Osteocyte (in vitro differentiated cells): ENCODE data around the gene NPNT. TPM values are rescaled to one million over a fixed set of nuclear protein-coding genes. Genes with fewer than 3 reads are reported as not detected.

Source experiments
- DNase-seq: peaks from one replicate; pipeline ENCODE4 v3.0.0; 2021; ENCODE audit warnings: mixed read lengths; ENCODE audit not compliant: unreplicated experiment; ENCODE audit errors: extremely low spot score
- H3K27ac Mint-ChIP-seq: one replicate; pipeline ENCODE4 v1.8.0; 2021; ENCODE audit warnings: mild to moderate bottlenecking, mixed read lengths; ENCODE audit not compliant: unreplicated experiment
- H3K27me3 Mint-ChIP-seq: one replicate; pipeline ENCODE4 v1.8.0; 2021; ENCODE audit warnings: mixed read lengths; ENCODE audit not compliant: unreplicated experiment
- H3K36me3 Mint-ChIP-seq: one replicate; pipeline ENCODE4 v1.8.0; 2021; ENCODE audit warnings: mixed read lengths; ENCODE audit not compliant: unreplicated experiment
- H3K4me1 Mint-ChIP-seq: one replicate; pipeline ENCODE4 v1.8.0; 2021; ENCODE audit warnings: mixed read lengths; ENCODE audit not compliant: unreplicated experiment
- H3K4me3 Mint-ChIP-seq: one replicate; pipeline ENCODE4 v1.8.0; 2021; ENCODE audit warnings: mild to moderate bottlenecking, moderate library complexity, mixed read lengths; ENCODE audit not compliant: unreplicated experiment
- H3K9me3 Mint-ChIP-seq: one replicate; pipeline ENCODE4 v1.8.0; 2021; ENCODE audit warnings: mixed read lengths; ENCODE audit not compliant: unreplicated experiment
- CTCF ChIP-seq: fragments of 200-600 bp; sonication (generic); IDR thresholded peaks from 2 replicates; pipeline ENCODE4 v1.5.0; 2021; ENCODE audit warnings: antibody characterized with exemption, mild to moderate bottlenecking, moderate library complexity
- total RNA-seq: library from RNA; stranded (reverse); gene quantifications from 2 replicates; pipeline ENCODE4 v1.2.1, GENCODE V29; 2021

NPNT gene
- total RNA-seq, 1 donor from 2014 or later: not detected

GRCh38 chr4:105989485-105990242, 94.4 kb downstream of the NPNT start:
- TF ChIP-seq CTCF: no peak
- no peak for DNase-seq
- no peak overlapping the region for H3K27ac Mint-ChIP-seq
- H3K9me3 Mint-ChIP-seq: peaks cover 3% of the 10 kb centered on the region
- H3K4me1 Mint-ChIP-seq: peaks cover 2% of the 10 kb centered on the region
- no peak overlapping the region for H3K4me3 Mint-ChIP-seq
- H3K27me3 Mint-ChIP-seq: peaks cover 7% of the 10 kb centered on the region
- H3K36me3 Mint-ChIP-seq: no peaks in the 10 kb centered on the region

DNA sequence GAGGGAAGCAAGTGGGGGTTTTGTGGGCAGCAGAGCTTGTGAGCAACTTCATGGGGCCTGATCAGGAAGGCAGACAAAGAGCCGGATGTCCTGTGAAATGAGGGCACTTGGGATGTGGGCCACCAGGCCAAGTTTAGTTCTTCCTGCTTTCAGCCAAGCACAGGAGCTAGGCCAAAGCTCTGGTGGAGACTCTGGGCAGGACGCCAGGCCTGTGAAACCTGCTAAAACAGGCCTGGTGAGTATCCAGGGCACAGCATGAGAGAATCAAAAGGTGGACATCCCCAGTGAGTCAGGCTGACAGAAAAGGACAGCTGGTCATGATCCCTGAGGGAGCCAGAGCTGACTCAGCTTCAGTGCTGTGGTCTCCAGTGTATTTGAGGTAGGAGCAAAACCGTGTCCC, 95.7 kb downstream of the NPNT start:
- peaks cover 2% of the 10 kb centered on the region for H3K4me1 Mint-ChIP-seq
- peaks cover 3% of the 10 kb centered on the region for H3K9me3 Mint-ChIP-seq
- no peak overlapping the region for H3K4me3 Mint-ChIP-seq
- H3K27ac Mint-ChIP-seq: no peak overlapping the region
- TF ChIP-seq CTCF: no peak
- DNase-seq: no peak
- no peaks in the 10 kb centered on the region for H3K36me3 Mint-ChIP-seq
- peaks cover 8% of the 10 kb centered on the region for H3K27me3 Mint-ChIP-seq

DNA sequence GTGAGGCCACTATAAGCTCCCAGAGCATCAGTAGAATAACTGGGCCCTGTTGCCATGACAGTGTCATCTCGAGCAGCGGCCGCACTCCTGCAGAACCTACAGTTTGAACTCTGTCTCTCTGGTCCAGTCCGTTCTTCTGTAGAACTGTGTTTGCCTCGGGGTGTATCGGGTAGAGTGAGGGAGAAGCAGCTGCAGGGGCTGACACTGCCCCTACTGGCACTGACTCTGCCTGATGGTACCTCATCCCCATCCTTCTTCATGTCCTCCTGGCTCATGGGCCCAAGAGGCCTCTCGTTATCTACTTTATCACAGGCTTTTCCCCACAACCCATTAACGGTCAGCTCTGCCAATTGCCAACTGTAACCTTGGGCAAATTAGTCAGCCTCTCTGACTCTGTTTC, 96.5 kb downstream of the NPNT start:
- H3K36me3 Mint-ChIP-seq: no peaks in the 10 kb centered on the region
- TF ChIP-seq CTCF: no peak
- no peak for DNase-seq
- peaks cover 3% of the 10 kb centered on the region for H3K9me3 Mint-ChIP-seq
- H3K4me3 Mint-ChIP-seq: no peak overlapping the region
- H3K27ac Mint-ChIP-seq: no peak overlapping the region
- H3K4me1 Mint-ChIP-seq: peaks cover 2% of the 10 kb centered on the region
- peaks cover 8% of the 10 kb centered on the region for H3K27me3 Mint-ChIP-seq

GRCh38 chr4:105992641-105993305, 97.5 kb downstream of the NPNT start:
- H3K36me3 Mint-ChIP-seq: no peaks in the 10 kb centered on the region
- no peak overlapping the region for H3K27ac Mint-ChIP-seq
- no peak for TF ChIP-seq CTCF
- no peak for DNase-seq
- peaks cover 2% of the 10 kb centered on the region for H3K4me1 Mint-ChIP-seq
- peaks cover 12% of the 10 kb centered on the region for H3K27me3 Mint-ChIP-seq
- no peak overlapping the region for H3K4me3 Mint-ChIP-seq
- peaks cover 3% of the 10 kb centered on the region for H3K9me3 Mint-ChIP-seq

DNA sequence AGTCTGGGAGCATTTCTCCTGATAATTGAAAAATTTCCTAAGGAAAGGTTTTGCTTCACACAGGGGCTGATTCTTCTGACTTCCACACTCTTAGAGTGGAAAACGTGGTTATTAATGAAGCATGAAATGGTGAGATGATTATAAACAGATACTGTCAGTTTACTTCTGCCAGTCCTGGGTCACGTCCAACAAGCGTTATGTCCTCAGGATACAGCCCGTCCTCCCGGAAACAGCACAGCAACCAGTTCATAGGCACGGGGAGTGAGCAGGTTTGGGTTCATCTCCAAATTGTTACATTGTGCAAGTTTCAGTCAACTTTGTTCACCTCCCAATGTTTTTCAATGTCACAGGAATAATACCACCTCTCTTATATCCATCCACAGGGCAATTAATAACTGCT, 98.8 kb downstream of the NPNT start:
- H3K36me3 Mint-ChIP-seq: no peaks in the 10 kb centered on the region
- peaks cover 2% of the 10 kb centered on the region for H3K4me1 Mint-ChIP-seq
- no peak for TF ChIP-seq CTCF
- no peak overlapping the region for H3K4me3 Mint-ChIP-seq
- no peak for DNase-seq
- no peaks in the 10 kb centered on the region for H3K9me3 Mint-ChIP-seq
- no peak overlapping the region for H3K27ac Mint-ChIP-seq
- H3K27me3 Mint-ChIP-seq: peaks cover 16% of the 10 kb centered on the region
